ENCODE measurements around the gene SNX32.

The SNX32 gene

GRCh38 chr11:65793144-65793581 is 40.6 kb upstream of the SNX32 start:
- Histone ChIP-seq H3K9me3 (ENCODE audit: insufficient read depth, low read length) (no peaks in the 10 kb centered on the region), H3K9ac (ENCODE audit: insufficient read length, low read depth) (peak overlapping the region; percentile 22), H3K4me3 (ENCODE audit: insufficient read length, low read depth) (no peak overlapping the region), H3K4me1 (ENCODE audit: insufficient read depth, insufficient read length) (peaks cover 48% of the 10 kb centered on the region), H3K36me3 (ENCODE audit: insufficient read depth, insufficient read length, low read length) (no peaks in the 10 kb centered on the region), H3K27me3 (ENCODE audit: insufficient read depth, insufficient read length) (peaks cover 5% of the 10 kb centered on the region)
- DNase-seq (ENCODE audit: low read depth, low spot score) = no peak
- TF ChIP-seq YY1 (IDR thresholded peaks at IDR 0.05; ENCODE audit: insufficient read depth, insufficient read length) (no peak), ZNF274 (IDR thresholded peaks at IDR 0.05; ENCODE audit: low read depth, low read length) (no peak), SUZ12 (IDR thresholded peaks at IDR 0.05; ENCODE audit: extremely low read depth, insufficient read depth, insufficient read length) (no peak)

GRCh38 chr11:65793625-65794400 is 40.0 kb upstream of the SNX32 start:
- Histone ChIP-seq H3K4me1 (ENCODE audit: insufficient read depth, insufficient read length) (peaks cover 49% of the 10 kb centered on the region), H3K9ac (ENCODE audit: insufficient read length, low read depth) (no peak overlapping the region)
- DNase-seq (ENCODE audit: low read depth, low spot score) = no peak

DNA sequence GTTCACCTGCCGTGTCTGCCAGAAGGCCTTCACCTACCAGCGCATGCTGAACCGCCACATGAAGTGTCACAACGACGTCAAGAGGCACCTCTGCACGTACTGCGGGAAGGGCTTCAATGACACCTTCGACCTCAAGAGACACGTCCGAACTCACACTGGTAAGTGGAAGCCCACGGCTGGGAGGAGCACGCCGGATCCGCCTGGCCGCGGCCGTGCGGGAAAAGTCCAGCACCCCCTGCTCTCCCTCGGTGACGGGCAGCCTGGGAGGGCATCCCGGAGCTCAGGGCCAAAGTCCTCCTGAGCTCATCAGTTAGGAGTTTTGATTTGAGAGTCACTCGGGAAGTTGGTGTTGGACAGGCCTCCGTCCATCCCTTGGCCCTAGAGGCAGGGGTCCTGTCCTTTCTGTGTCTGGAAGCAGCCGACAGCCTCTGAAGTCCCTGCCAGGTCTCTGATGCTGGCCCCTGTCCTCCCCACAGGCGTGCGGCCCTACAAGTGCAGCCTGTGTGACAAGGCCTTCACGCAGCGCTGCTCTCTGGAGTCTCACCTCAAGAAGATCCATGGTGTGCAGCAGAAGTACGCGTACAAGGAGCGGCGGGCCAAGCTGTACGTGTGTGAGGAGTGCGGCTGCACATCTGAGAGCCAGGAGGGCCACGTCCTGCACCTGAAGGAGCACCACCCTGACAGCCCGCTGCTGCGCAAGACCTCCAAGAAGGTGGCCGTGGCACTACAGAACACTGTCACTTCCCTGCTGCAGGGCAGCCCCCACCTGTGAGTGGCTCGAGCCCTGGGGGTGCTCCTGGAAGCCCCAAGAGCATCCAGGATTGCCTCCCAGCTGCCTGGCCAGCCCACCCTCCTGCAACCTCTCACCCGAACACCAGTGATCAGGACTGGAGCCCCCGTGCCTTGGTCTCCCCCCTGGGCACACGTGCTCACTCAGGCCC is 38.9 kb upstream of the SNX32 start:
- Histone ChIP-seq H3K9me3 (ENCODE audit: insufficient read depth, low read length) (no peaks in the 10 kb centered on the region), H3K4me3 (ENCODE audit: insufficient read length, low read depth) (no peak overlapping the region), H3K27me3 (ENCODE audit: insufficient read depth, insufficient read length) (no peaks in the 10 kb centered on the region), H3K36me3 (ENCODE audit: insufficient read depth, insufficient read length, low read length) (no peaks in the 10 kb centered on the region), H3K9ac (ENCODE audit: insufficient read length, low read depth) (no peak overlapping the region), H3K4me1 (ENCODE audit: insufficient read depth, insufficient read length) (peaks cover 42% of the 10 kb centered on the region)
- TF ChIP-seq YY1 (IDR thresholded peaks at IDR 0.05; ENCODE audit: insufficient read depth, insufficient read length) (no peak), SUZ12 (IDR thresholded peaks at IDR 0.05; ENCODE audit: extremely low read depth, insufficient read depth, insufficient read length) (no peak), ZNF274 (IDR thresholded peaks at IDR 0.05; ENCODE audit: low read depth, low read length) (no peak)
- no peak for DNase-seq (ENCODE audit: low read depth, low spot score)

More at GRCh38 chr11:65793625-65794400, 40.0 kb upstream of the SNX32 start:
- TF ChIP-seq SUZ12 (IDR thresholded peaks at IDR 0.05; ENCODE audit: extremely low read depth, insufficient read depth, insufficient read length) (no peak), ZNF274 (IDR thresholded peaks at IDR 0.05; ENCODE audit: low read depth, low read length) (no peak), YY1 (IDR thresholded peaks at IDR 0.05; ENCODE audit: insufficient read depth, insufficient read length) (no peak)
- H3K4me3 ChIP-seq (ENCODE audit: insufficient read length, low read depth) = no peak overlapping the region
- H3K27me3 ChIP-seq (ENCODE audit: insufficient read depth, insufficient read length) = no peaks in the 10 kb centered on the region
- H3K9me3 ChIP-seq (ENCODE audit: insufficient read depth, low read length) = no peaks in the 10 kb centered on the region
- H3K36me3 ChIP-seq (ENCODE audit: insufficient read depth, insufficient read length, low read length) = no peaks in the 10 kb centered on the region

DNA sequence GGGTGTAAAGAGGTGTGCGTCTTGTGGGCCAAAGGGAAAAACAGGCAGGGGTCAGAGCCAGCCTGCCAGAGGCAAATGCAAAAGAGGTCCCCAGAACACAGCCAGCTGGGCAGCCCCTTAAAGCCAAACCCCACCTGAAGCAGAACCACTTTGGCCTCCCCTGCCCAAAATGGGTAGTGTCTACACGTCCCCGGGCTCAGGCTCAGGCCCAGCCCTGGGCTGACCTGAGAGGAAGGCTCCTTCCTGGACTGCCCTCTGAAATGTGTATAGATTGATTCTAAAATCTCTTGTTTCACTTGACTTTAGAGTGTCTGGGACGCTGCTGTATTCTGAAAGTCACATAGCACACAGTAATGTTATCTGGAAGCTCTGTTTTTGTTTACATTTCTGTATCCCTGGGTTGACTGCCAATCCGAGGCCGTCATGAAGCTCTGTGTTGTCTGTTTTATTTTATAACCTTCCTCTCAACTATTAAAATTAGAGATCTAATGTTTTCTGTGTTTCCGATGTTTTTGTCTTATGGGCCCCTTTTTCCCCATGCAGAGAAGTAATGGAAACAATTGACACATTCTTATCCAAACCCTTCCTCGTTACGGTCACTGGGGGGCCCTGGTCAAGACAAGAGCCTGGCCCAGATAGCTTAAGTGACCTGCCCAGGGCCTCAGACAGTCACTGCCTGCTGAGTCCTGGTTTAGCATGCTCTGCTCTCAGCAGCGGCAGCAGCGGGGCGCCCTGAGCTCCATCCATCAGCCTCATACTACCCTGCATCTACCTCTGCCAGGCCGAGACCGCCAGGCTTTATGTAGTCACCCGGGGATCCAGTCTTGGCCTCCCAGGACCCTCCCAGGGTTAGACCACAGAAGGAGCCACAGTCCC is 36.8 kb upstream of the SNX32 start:
- no peak overlapping the region for H3K4me3 ChIP-seq (ENCODE audit: insufficient read length, low read depth)
- peaks cover 32% of the 10 kb centered on the region for H3K4me1 ChIP-seq (ENCODE audit: insufficient read depth, insufficient read length)
- peak overlapping the region; percentile 11 for H3K9ac ChIP-seq (ENCODE audit: insufficient read length, low read depth)
- H3K36me3 ChIP-seq (ENCODE audit: insufficient read depth, insufficient read length, low read length) = no peaks in the 10 kb centered on the region
- TF ChIP-seq ZNF274 (IDR thresholded peaks at IDR 0.05; ENCODE audit: low read depth, low read length) = no peak
- no peak for TF ChIP-seq YY1 (IDR thresholded peaks at IDR 0.05; ENCODE audit: insufficient read depth, insufficient read length)
- DNase-seq (ENCODE audit: low read depth, low spot score) = no peak
- no peaks in the 10 kb centered on the region for H3K27me3 ChIP-seq (ENCODE audit: insufficient read depth, insufficient read length)
- no peaks in the 10 kb centered on the region for H3K9me3 ChIP-seq (ENCODE audit: insufficient read depth, low read length)

GRCh38 chr11:65797711-65798110 is 36.1 kb upstream of the SNX32 start:
- Histone ChIP-seq H3K9me3 (ENCODE audit: insufficient read depth, low read length) (no peaks in the 10 kb centered on the region), H3K4me1 (ENCODE audit: insufficient read depth, insufficient read length) (peaks cover 29% of the 10 kb centered on the region), H3K9ac (ENCODE audit: insufficient read length, low read depth) (peak overlapping the region; percentile 11), H3K4me3 (ENCODE audit: insufficient read length, low read depth) (no peak overlapping the region), H3K27me3 (ENCODE audit: insufficient read depth, insufficient read length) (no peaks in the 10 kb centered on the region), H3K36me3 (ENCODE audit: insufficient read depth, insufficient read length, low read length) (no peaks in the 10 kb centered on the region)
- TF ChIP-seq YY1 (IDR thresholded peaks at IDR 0.05; ENCODE audit: insufficient read depth, insufficient read length) = no peak
- TF ChIP-seq ZNF274 (IDR thresholded peaks at IDR 0.05; ENCODE audit: low read depth, low read length) = no peak
- no peak for TF ChIP-seq SUZ12 (IDR thresholded peaks at IDR 0.05; ENCODE audit: extremely low read depth, insufficient read depth, insufficient read length)
- no peak for DNase-seq (ENCODE audit: low read depth, low spot score)

DNA sequence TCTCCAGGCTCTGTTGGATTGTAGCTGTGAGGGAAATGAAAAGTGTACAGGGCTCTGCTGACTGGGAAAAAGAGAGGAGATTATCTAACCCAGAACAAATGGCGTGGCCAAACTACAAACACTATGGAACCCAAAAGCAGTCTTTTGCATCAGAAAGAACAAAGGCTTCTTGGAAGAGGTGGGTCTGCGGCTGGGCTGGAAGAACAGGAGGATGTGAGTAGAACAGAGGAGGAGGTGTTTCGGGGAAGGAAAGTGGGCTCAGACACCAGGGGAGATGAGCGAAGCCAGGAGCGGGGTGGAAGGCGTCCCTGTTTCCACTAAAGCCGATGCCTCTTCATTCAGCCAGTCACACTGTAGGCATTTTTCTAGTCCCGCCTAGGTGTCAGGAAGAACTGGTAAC is 34.9 kb upstream of the SNX32 start:
- Histone ChIP-seq H3K27me3 (ENCODE audit: insufficient read depth, insufficient read length) (no peaks in the 10 kb centered on the region), H3K4me3 (ENCODE audit: insufficient read length, low read depth) (no peak overlapping the region), H3K36me3 (ENCODE audit: insufficient read depth, insufficient read length, low read length) (no peaks in the 10 kb centered on the region), H3K9me3 (ENCODE audit: insufficient read depth, low read length) (no peaks in the 10 kb centered on the region), H3K4me1 (ENCODE audit: insufficient read depth, insufficient read length) (peaks cover 38% of the 10 kb centered on the region), H3K9ac (ENCODE audit: insufficient read length, low read depth) (no peak overlapping the region)
- TF ChIP-seq YY1 (IDR thresholded peaks at IDR 0.05; ENCODE audit: insufficient read depth, insufficient read length) (no peak), SUZ12 (IDR thresholded peaks at IDR 0.05; ENCODE audit: extremely low read depth, insufficient read depth, insufficient read length) (no peak), ZNF274 (IDR thresholded peaks at IDR 0.05; ENCODE audit: low read depth, low read length) (no peak)
- DNase-seq (ENCODE audit: low read depth, low spot score) = no peak

Measured in NT2/D1 (cell line).